DND-41 (cell line): Measurements from ENCODE around the gene ESRRB.

ENCODE experiments used
- ATAC-seq: fragments of 200-7000 bp; cut with Tn5 transposase; 3 replicates; pipeline ENCODE4 v1.9.1; 2021; ENCODE audit warnings: low read depth; ENCODE audit not compliant: insufficient read depth
- DNase-seq: peaks from one replicate; pipeline ENCODE4 v3.0.0-alpha.2; 2020
- H2AFZ ChIP-seq: 2 replicates; pipeline ENCODE4 v1.6.0; 2012; ENCODE audit warnings: low read depth, low read length
- H3K27ac ChIP-seq: 2 replicates; pipeline ENCODE4 v1.5.1; 2012; ENCODE audit warnings: low read length, inconsistent platforms
- H3K27me3 ChIP-seq: fragments of 200-600 bp; sonication (generic); 2 replicates; pipeline ENCODE4 v1.6.0; 2012; ENCODE audit warnings: low read length, mild to moderate bottlenecking, inconsistent platforms; ENCODE audit not compliant: insufficient read depth, poor library complexity
- H3K36me3 ChIP-seq: 2 replicates; pipeline ENCODE4 v1.5.1; 2012; ENCODE audit warnings: low read length, inconsistent platforms; ENCODE audit not compliant: insufficient read depth
- H3K4me1 ChIP-seq: 2 replicates; pipeline ENCODE4 v1.5.1; 2012; ENCODE audit warnings: mild to moderate bottlenecking, low read length; ENCODE audit not compliant: insufficient read depth
- H3K4me2 ChIP-seq: 2 replicates; pipeline ENCODE4 v1.6.0; 2012; ENCODE audit warnings: mild to moderate bottlenecking, moderate library complexity, low read length, inconsistent platforms; ENCODE audit not compliant: insufficient read depth
- H3K4me3 ChIP-seq, 2 experiments: fragments of 200-600 bp in 1 of 2; shearing (Covaris generic) in 1 of 2; 2 replicates each; pipeline ENCODE4 v1.5.1; 2012 to 2016; ENCODE audit warnings: inconsistent platforms in 2 of 2, low read length in 2 of 2, mild to moderate bottlenecking in 2 of 2, low read depth in 1 of 2, moderate library complexity in 1 of 2
- H3K79me2 ChIP-seq: 2 replicates; pipeline ENCODE4 v1.6.0; 2012; ENCODE audit warnings: low read length, inconsistent platforms; ENCODE audit not compliant: insufficient read depth
- H3K9ac ChIP-seq: 2 replicates; pipeline ENCODE4 v1.6.0; 2012; ENCODE audit warnings: low read depth, mild to moderate bottlenecking, inconsistent platforms, low read length, moderate library complexity
- H3K9me3 ChIP-seq: 2 replicates; pipeline ENCODE4 v1.5.1; 2012; ENCODE audit warnings: low read length, moderate library complexity, mild to moderate bottlenecking, inconsistent platforms; ENCODE audit not compliant: insufficient read depth, severe bottlenecking
- H4K20me1 ChIP-seq: 2 replicates; pipeline ENCODE4 v1.6.0; 2012; ENCODE audit warnings: low read length; ENCODE audit not compliant: insufficient read depth
- CTCF ChIP-seq: IDR thresholded peaks from 2 replicates; pipeline ENCODE4 v1.5.1; 2012; ENCODE audit warnings: borderline replicate concordance, low read length, moderate library complexity, mild to moderate bottlenecking; ENCODE audit not compliant: poor library complexity, severe bottlenecking; ENCODE audit errors: extremely low read depth
- EZH2 ChIP-seq: IDR thresholded peaks from 3 replicates; pipeline ENCODE4 v1.6.1; 2012; ENCODE audit warnings: borderline replicate concordance, low read depth, mild to moderate bottlenecking, moderate library complexity, low read length, inconsistent platforms; ENCODE audit not compliant: severe bottlenecking

Gene ESRRB

GRCh38 chr14:76486251-76486743, 110.4 kb downstream of the ESRRB start:
- Histone ChIP-seq H4K20me1 (no peaks in the 10 kb centered on the region; the same call in 1 of the 2 replicates), H3K4me2 (no peak overlapping the region), H3K27ac (no peak overlapping the region), H3K36me3 (no peaks in the 10 kb centered on the region), H3K79me2 (no peaks in the 10 kb centered on the region), H2AFZ (no peak overlapping the region), H3K9ac (no peak overlapping the region), H3K27me3 (peaks cover 7% of the 10 kb centered on the region), H3K4me3 (no peak overlapping the region), H3K4me1 (no peaks in the 10 kb centered on the region), H3K9me3 (no peaks in the 10 kb centered on the region)
- DNase-seq = no peak
- TF ChIP-seq CTCF = no peak
- no peak for TF ChIP-seq EZH2
- no peak for ATAC-seq

DNA sequence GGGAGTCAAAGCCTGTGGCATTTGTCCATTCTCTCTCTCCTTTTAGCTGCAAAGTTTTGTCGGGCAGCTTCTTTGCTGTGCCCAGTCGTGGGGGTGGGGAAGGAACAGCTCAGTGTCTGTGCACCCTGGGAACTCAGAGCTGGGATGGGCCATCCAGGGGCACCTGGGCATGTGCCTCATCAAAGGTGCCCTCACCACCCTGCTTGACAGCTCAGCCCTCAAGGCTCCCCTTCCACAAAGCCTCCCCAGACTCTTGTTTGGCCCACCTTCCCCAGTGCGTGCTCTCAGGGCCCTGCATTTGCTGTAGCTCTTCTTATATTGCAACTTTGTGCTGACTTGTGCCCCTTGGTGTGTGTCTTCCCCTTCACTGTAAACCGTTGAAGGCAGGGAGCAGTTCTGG, 112.6 kb downstream of the ESRRB start:
- Histone ChIP-seq H4K20me1 (no peaks in the 10 kb centered on the region; the same call in 1 of the 2 replicates), H3K27me3 (peaks cover 7% of the 10 kb centered on the region), H3K9me3 (no peaks in the 10 kb centered on the region), H3K9ac (no peak overlapping the region), H2AFZ (no peak overlapping the region), H3K4me1 (no peaks in the 10 kb centered on the region), H3K79me2 (no peaks in the 10 kb centered on the region), H3K27ac (no peak overlapping the region), H3K4me3 (no peak overlapping the region), H3K4me2 (no peak overlapping the region), H3K36me3 (no peaks in the 10 kb centered on the region)
- no peak for TF ChIP-seq EZH2
- TF ChIP-seq CTCF = no peak
- ATAC-seq (no peak), DNase-seq (no peak)

- Histone ChIP-seq H4K20me1 (no peaks in the 10 kb centered on the region; the same call in 1 of the 2 replicates), H3K4me3 (no peak overlapping the region), H3K9me3 (no peaks in the 10 kb centered on the region), H3K36me3 (no peaks in the 10 kb centered on the region), H3K4me1 (no peaks in the 10 kb centered on the region), H3K4me2 (no peak overlapping the region), H3K27me3 (peaks cover 7% of the 10 kb centered on the region), H3K79me2 (no peaks in the 10 kb centered on the region), H3K9ac (no peak overlapping the region), H2AFZ (no peak overlapping the region), H3K27ac (no peak overlapping the region)
- ATAC-seq = no peak
- DNase-seq = no peak
- TF ChIP-seq CTCF (no peak), EZH2 (no peak)
Observed at GRCh38 chr14:76489667-76490066, 113.7 kb downstream of the ESRRB start.

GRCh38 chr14:76490111-76490510, 114.2 kb downstream of the ESRRB start:
- no peaks in the 10 kb centered on the region; the same call in 1 of the 2 replicates for H4K20me1 ChIP-seq
- no peak overlapping the region for H2AFZ ChIP-seq
- no peaks in the 10 kb centered on the region for H3K36me3 ChIP-seq
- no peak for TF ChIP-seq EZH2
- no peak for TF ChIP-seq CTCF
- H3K27me3 ChIP-seq = peaks cover 7% of the 10 kb centered on the region
- no peaks in the 10 kb centered on the region for H3K79me2 ChIP-seq
- H3K9ac ChIP-seq = no peak overlapping the region
- H3K4me1 ChIP-seq = no peaks in the 10 kb centered on the region
- DNase-seq (no peak), ATAC-seq (no peak)
- H3K27ac ChIP-seq = no peak overlapping the region
- no peaks in the 10 kb centered on the region for H3K9me3 ChIP-seq
- H3K4me2 ChIP-seq = no peak overlapping the region
- H3K4me3 ChIP-seq = no peak overlapping the region
